LNCAP (cell line): ENCODE data around the gene SMARCAL1.

Experiments used
- CTCF ChIP-seq: fragments of 450-650 bp; IDR thresholded peaks from 2 replicates; pipeline ENCODE4 v1.5.1; 2017; ENCODE audit warnings: mild to moderate bottlenecking

Gene SMARCAL1

GRCh38 chr2:216485237-216485636 lies 73.0 kb downstream of the SMARCAL1 start:
- no peak for TF ChIP-seq CTCF

- no peak for TF ChIP-seq CTCF
Observed at GRCh38 chr2:216485745-216486144, 73.5 kb downstream of the SMARCAL1 start.

GRCh38 chr2:216486271-216486670 lies 74.0 kb downstream of the SMARCAL1 start:
- no peak for TF ChIP-seq CTCF

GRCh38 chr2:216486708-216487107 lies 74.4 kb downstream of the SMARCAL1 start:
- TF ChIP-seq CTCF = no peak

- no peak for TF ChIP-seq CTCF
Observed at GRCh38 chr2:216490061-216490460, 77.8 kb downstream of the SMARCAL1 start.

GRCh38 chr2:216491793-216492596 lies 79.7 kb downstream of the SMARCAL1 start:
- TF ChIP-seq CTCF = no peak

GRCh38 chr2:216492597-216493333 lies 80.5 kb downstream of the SMARCAL1 start:
- no peak for TF ChIP-seq CTCF
